ENCODE measurements around the gene KCNG4. TPM values are rescaled to one million over a fixed set of nuclear protein-coding genes. Genes with fewer than 3 reads are reported as not detected.

KCNG4 gene
- total and polyA plus RNA-seq, 4 donors, result not detected

DNA sequence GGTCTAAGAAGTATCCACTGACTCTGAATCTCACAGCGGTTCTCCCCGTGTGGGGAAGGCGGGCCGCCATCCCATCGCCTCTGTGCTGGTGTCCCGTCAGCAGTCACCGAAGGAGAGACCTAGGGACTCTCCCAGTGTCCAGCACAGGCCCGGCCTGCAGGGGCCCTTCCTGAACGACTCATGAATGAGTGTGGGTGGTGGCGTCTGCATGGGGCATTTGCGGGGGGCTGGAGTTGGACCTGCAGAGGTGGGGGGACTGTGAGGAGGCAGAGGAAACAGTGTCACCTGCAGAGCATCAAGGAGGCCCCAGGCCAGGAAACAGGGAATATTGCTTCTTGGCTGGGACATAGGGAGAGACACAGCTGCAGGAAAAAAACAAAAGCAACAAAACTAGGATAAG is 10.3 kb downstream of the KCNG4 start (continued):
- TF ChIP-seq REST (IDR thresholded peaks at IDR 0.05), result no peak

DNA sequence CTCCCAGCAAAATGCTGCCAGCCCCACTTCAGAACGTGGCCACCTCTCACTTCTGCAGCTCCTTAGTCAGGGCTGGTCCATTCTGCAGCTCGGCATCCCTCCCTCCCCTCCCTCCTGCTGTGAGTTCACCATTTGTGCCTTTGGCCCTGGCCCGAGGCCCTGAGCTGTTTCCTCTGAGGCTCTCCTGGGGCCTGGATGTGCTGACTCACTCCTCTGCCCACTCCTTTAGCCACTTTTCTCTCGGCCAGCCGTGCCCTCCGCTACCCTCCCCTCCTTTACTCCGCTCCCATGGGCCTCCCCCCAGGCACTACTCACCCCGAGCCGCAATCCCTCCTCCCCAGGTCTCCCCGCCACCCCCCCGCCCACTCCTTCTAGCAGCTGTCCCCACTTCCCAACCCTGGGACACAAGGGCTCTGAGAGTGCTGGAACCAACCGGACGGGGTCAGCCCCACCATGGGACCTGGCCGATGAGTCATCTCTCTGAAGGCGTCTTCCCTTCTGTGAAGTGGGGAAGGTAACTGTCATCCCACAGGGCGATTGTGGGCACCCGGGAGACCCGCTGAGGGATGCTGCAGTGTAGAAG is 11.5 kb downstream of the KCNG4 start:
- no peak for TF ChIP-seq EGR1 (IDR thresholded peaks at IDR 0.05; ENCODE audit: low read depth in 2 of 2)
- no peak for TF ChIP-seq NR2F2 (IDR thresholded peaks at IDR 0.05)
- TF ChIP-seq GABPA (IDR thresholded peaks at IDR 0.05 in 1 of 2, conservative IDR thresholded peaks at IDR 0.05 in 1 of 2), result no peak
- TF ChIP-seq HNF4G (IDR thresholded peaks at IDR 0.05), result no peak
- TF ChIP-seq FOXA2 (IDR thresholded peaks at IDR 0.05), result no peak
- no peak for TF ChIP-seq MAX (IDR thresholded peaks at IDR 0.05)
- TF ChIP-seq, protein P1, sequence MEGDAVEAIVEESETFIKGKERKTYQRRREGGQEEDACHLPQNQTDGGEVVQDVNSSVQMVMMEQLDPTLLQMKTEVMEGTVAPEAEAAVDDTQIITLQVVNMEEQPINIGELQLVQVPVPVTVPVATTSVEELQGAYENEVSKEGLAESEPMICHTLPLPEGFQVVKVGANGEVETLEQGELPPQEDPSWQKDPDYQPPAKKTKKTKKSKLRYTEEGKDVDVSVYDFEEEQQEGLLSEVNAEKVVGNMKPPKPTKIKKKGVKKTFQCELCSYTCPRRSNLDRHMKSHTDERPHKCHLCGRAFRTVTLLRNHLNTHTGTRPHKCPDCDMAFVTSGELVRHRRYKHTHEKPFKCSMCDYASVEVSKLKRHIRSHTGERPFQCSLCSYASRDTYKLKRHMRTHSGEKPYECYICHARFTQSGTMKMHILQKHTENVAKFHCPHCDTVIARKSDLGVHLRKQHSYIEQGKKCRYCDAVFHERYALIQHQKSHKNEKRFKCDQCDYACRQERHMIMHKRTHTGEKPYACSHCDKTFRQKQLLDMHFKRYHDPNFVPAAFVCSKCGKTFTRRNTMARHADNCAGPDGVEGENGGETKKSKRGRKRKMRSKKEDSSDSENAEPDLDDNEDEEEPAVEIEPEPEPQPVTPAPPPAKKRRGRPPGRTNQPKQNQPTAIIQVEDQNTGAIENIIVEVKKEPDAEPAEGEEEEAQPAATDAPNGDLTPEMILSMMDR (IDR thresholded peaks at IDR 0.05; ENCODE audit: low read depth, low read length, missing input control), result no peak
- no peak for TF ChIP-seq RXRA (IDR thresholded peaks at IDR 0.05)
- TF ChIP-seq REST (IDR thresholded peaks at IDR 0.05), result no peak
- TF ChIP-seq SP1 (IDR thresholded peaks at IDR 0.05), result no peak
- TF ChIP-seq, protein P2, sequence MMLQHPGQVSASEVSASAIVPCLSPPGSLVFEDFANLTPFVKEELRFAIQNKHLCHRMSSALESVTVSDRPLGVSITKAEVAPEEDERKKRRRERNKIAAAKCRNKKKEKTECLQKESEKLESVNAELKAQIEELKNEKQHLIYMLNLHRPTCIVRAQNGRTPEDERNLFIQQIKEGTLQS (IDR thresholded peaks at IDR 0.05), result no peak
- H3K27me3 ChIP-seq (ENCODE audit: control insufficient read depth in 4 of 4, insufficient read depth in 4 of 4, low read length in 3 of 4), result peaks cover 0 to 3% (median 0%) of the 10 kb centered on the region in 4 donors
- H3K4me1 ChIP-seq (ENCODE audit: control insufficient read depth in 4 of 4, insufficient read depth in 4 of 4, low read length in 3 of 4), result no peaks in the 10 kb centered on the region
- no peaks in the 10 kb centered on the region for H3K36me3 ChIP-seq (ENCODE audit: control insufficient read depth in 4 of 4, insufficient read depth in 3 of 4, low read depth in 1 of 4, low read length in 3 of 4)
- H3K9me3 ChIP-seq (ENCODE audit: control insufficient read depth in 4 of 4, low read length in 3 of 4), result no peaks in the 10 kb centered on the region
- WGBS, result 63% methylated on average over 18 of the region's 18 CpGs
- no peak overlapping the region for H3K4me3 ChIP-seq (ENCODE audit: low read depth in 1 of 3, low read length in 3 of 3)
- H3K9ac ChIP-seq (ENCODE audit: low read depth in 1 of 2, low read length in 2 of 2), result no peak overlapping the region
- H3K27ac ChIP-seq (ENCODE audit: low read depth in 1 of 2, low read length in 2 of 2), result no peak overlapping the region
- no peak for DNase-seq (ENCODE audit: low spot score)

Measured in liver (tissue), 9 donors.